HEK293 (cell line): Measurements from ENCODE around the gene RNF31.

Source experiments
- CTCF ChIP-seq: fragments of 450-650 bp; formaldehyde crosslinking; IDR thresholded peaks from 2 replicates; pipeline ENCODE4 v1.5.1; 2016; ENCODE audit warnings: missing biosample characterization, missing genetic modification characterization
- MEIS1 ChIP-seq: sonication (generic); formaldehyde crosslinking; IDR thresholded peaks from 2 replicates; pipeline ENCODE4 v1.8.1; 2022; ENCODE audit warnings: missing genetic modification reagents, mild to moderate bottlenecking, borderline replicate concordance
- REST ChIP-seq: fragments of 450-650 bp; formaldehyde crosslinking; IDR thresholded peaks from 2 replicates; pipeline ENCODE4 v1.5.1; 2016; ENCODE audit warnings: missing biosample characterization, missing genetic modification characterization
- ZBTB48 ChIP-seq: fragments of 450-650 bp; formaldehyde crosslinking; IDR thresholded peaks from 2 replicates; pipeline ENCODE4 v1.5.1; 2016; ENCODE audit warnings: missing biosample characterization, missing genetic modification characterization
- ZNF280D ChIP-seq: fragments of 450-650 bp; formaldehyde crosslinking; IDR thresholded peaks from 2 replicates; pipeline ENCODE4 v1.5.1; 2016; ENCODE audit warnings: missing biosample characterization, missing genetic modification characterization
- ZNF692 ChIP-seq: fragments of 450-650 bp; formaldehyde crosslinking; IDR thresholded peaks from 2 replicates; pipeline ENCODE4 v1.5.1; 2016; ENCODE audit warnings: missing biosample characterization, missing genetic modification characterization
- ZNF776 ChIP-seq: fragments of 450-650 bp; formaldehyde crosslinking; IDR thresholded peaks from 2 replicates; pipeline ENCODE4 v1.5.0; 2017; ENCODE audit warnings: missing biosample characterization, missing genetic modification characterization, borderline replicate concordance

- TF ChIP-seq ZNF776 (tag by site-specific recombination) (no peak), MEIS1 (CRISPR knock-in tag) (no peak), ZNF280D (tag by site-specific recombination) (no peak), ZBTB48 (tag by site-specific recombination) (peak; percentile 99; the same call in 1 of the 2 replicates), CTCF (tag by site-specific recombination) (peak; percentile 78), REST (tag by site-specific recombination) (no peak), ZNF692 (tag by site-specific recombination) (no peak; the same call in none of the 2 replicates)
Observed at GRCh38 chr14:24141097-24141880, 6.0 kb upstream of the RNF31 start, which contains the start of gene EMC9.
